AG09319 (cell line): ENCODE data around the gene GTPBP3.

ENCODE experiments used
- DNase-seq: peaks from one replicate; pipeline ENCODE4 v3.0.0-alpha.2; 2010; ENCODE audit warnings: low read depth; ENCODE audit errors: extremely low read depth
- CTCF ChIP-seq: IDR thresholded peaks from 2 replicates; pipeline ENCODE4 v1.5.1; 2011; ENCODE audit warnings: low read depth, mild to moderate bottlenecking, inconsistent platforms, low read length, moderate library complexity

Gene GTPBP3

GRCh38 chr19:17325881-17326594 is 11.3 kb upstream of the GTPBP3 start:
- DNase-seq: no peak

GRCh38 chr19:17326595-17326966 is 10.8 kb upstream of the GTPBP3 start:
- no peak for TF ChIP-seq CTCF
- no peak for DNase-seq

More at GRCh38 chr19:17325881-17326594, 11.3 kb upstream of the GTPBP3 start:
- no peak for TF ChIP-seq CTCF

GRCh38 chr19:17327068-17327653 is 10.2 kb upstream of the GTPBP3 start:
- no peak for DNase-seq
- no peak for TF ChIP-seq CTCF

- no peak for TF ChIP-seq CTCF
- no peak for DNase-seq
Observed at GRCh38 chr19:17327654-17328516, 9.5 kb upstream of the GTPBP3 start.

GRCh38 chr19:17328517-17329365 is 8.6 kb upstream of the GTPBP3 start:
- DNase-seq: no peak
- no peak for TF ChIP-seq CTCF

- TF ChIP-seq CTCF: no peak
- DNase-seq: no peak
Observed at GRCh38 chr19:17329366-17330261, 7.7 kb upstream of the GTPBP3 start.
